ENCODE results near the gene OR2A25.

DNA sequence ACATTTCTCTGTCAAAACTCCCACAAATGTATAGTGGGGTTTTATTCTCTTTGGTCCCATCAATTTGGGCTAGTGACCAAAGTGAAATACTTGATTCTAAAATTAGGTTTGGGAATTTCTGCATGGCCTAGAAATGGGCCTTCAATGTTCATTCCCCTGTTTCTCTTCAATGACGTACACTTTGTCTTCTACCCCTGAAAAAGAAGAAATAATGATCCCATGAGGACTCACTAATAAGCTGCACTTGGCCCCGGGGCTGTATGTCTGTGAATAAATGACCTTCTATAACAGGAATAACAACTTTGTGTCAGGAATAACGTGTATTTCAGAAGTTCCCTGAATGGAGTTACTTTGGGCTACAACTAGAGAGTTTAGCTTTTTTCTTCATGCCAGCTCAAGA, 49.3 kb upstream of the OR2A25 start:
- no peak for TF ChIP-seq SMC3 (conservative IDR thresholded peaks at IDR 0.05; ENCODE audit: poor library complexity)
- no peak for TF ChIP-seq REST (IDR thresholded peaks at IDR 0.05; ENCODE audit: borderline replicate concordance)
- TF ChIP-seq, protein P1, sequence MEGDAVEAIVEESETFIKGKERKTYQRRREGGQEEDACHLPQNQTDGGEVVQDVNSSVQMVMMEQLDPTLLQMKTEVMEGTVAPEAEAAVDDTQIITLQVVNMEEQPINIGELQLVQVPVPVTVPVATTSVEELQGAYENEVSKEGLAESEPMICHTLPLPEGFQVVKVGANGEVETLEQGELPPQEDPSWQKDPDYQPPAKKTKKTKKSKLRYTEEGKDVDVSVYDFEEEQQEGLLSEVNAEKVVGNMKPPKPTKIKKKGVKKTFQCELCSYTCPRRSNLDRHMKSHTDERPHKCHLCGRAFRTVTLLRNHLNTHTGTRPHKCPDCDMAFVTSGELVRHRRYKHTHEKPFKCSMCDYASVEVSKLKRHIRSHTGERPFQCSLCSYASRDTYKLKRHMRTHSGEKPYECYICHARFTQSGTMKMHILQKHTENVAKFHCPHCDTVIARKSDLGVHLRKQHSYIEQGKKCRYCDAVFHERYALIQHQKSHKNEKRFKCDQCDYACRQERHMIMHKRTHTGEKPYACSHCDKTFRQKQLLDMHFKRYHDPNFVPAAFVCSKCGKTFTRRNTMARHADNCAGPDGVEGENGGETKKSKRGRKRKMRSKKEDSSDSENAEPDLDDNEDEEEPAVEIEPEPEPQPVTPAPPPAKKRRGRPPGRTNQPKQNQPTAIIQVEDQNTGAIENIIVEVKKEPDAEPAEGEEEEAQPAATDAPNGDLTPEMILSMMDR (IDR thresholded peaks at IDR 0.05; ENCODE audit: poor library complexity, severe bottlenecking), result no peak
- TF ChIP-seq EP300 (conservative IDR thresholded peaks at IDR 0.05; ENCODE audit: poor library complexity, severe bottlenecking), result no peak
- no peak for TF ChIP-seq RAD21 (conservative IDR thresholded peaks at IDR 0.05)
- no peak for TF ChIP-seq TAF1 (IDR thresholded peaks at IDR 0.05; ENCODE audit: low read depth)
- TF ChIP-seq EZH2 (IDR thresholded peaks at IDR 0.05; ENCODE audit: borderline replicate concordance, insufficient read depth, low read length, poor library complexity, severe bottlenecking), result no peak
- TF ChIP-seq POLR2AphosphoS5 (IDR thresholded peaks at IDR 0.05), result no peak

Measured in neural cell (in vitro differentiated cells).